ENCODE measurements around the gene DCLK1. TPM values are rescaled to one million over a fixed set of nuclear protein-coding genes. Genes with fewer than 3 reads are reported as not detected.
A peak's percentile ranks its signal among the peaks of the same experiment; 100 is the strongest.

DCLK1 gene
- polyA plus RNA-seq, 4 donors, result 4.3 to 39.0 (median 8.9) TPM

- no peak for DNase-seq (ENCODE audit: low read depth in 4 of 4, low spot score in 3 of 4)
Measured at GRCh38 chr13:35767256-35767976, 363.8 kb downstream of the DCLK1 start.

GRCh38 chr13:35766663-35767062 lies 364.5 kb downstream of the DCLK1 start:
- DNase-seq (ENCODE audit: low read depth in 4 of 4, low spot score in 3 of 4), result no peak

GRCh38 chr13:35765941-35766340 lies 365.2 kb downstream of the DCLK1 start:
- DNase-seq (ENCODE audit: low read depth in 4 of 4, low spot score in 3 of 4), result no peak

GRCh38 chr13:35765366-35765765 lies 365.8 kb downstream of the DCLK1 start:
- DNase-seq (ENCODE audit: low read depth in 4 of 4, low spot score in 3 of 4), result no peak

GRCh38 chr13:35764326-35765015 lies 366.7 kb downstream of the DCLK1 start:
- DNase-seq (ENCODE audit: low read depth in 4 of 4, low spot score in 3 of 4), result no peak

GRCh38 chr13:35763782-35764123 lies 367.4 kb downstream of the DCLK1 start:
- DNase-seq (ENCODE audit: low read depth in 4 of 4, low spot score in 3 of 4), result no peak

- DNase-seq (ENCODE audit: low read depth in 4 of 4, low spot score in 3 of 4), result no peak
Measured at GRCh38 chr13:35763060-35763781, 368.0 kb downstream of the DCLK1 start.

- DNase-seq (ENCODE audit: low read depth in 4 of 4, low spot score in 3 of 4), result no peak
Measured at GRCh38 chr13:35761440-35762252, 369.5 kb downstream of the DCLK1 start.

GRCh38 chr13:35760735-35761281 lies 370.4 kb downstream of the DCLK1 start:
- peak in 3 of 4 donors; percentile 24 to 57 (median 41) for DNase-seq (ENCODE audit: low read depth in 4 of 4, low spot score in 3 of 4)

GRCh38 chr13:35747594-35747993 lies 383.6 kb downstream of the DCLK1 start:
- DNase-seq (ENCODE audit: low read depth in 4 of 4, low spot score in 3 of 4), result no peak

- DNase-seq (ENCODE audit: low read depth in 4 of 4, low spot score in 3 of 4), result no peak
Measured at GRCh38 chr13:35744566-35745178, 386.5 kb downstream of the DCLK1 start.

GRCh38 chr13:35744144-35744543 lies 387.0 kb downstream of the DCLK1 start:
- DNase-seq (ENCODE audit: low read depth in 4 of 4, low spot score in 3 of 4), result no peak

GRCh38 chr13:35743165-35743564 lies 388.0 kb downstream of the DCLK1 start:
- no peak for DNase-seq (ENCODE audit: low read depth in 4 of 4, low spot score in 3 of 4)

- DNase-seq (ENCODE audit: low read depth in 4 of 4, low spot score in 3 of 4), result no peak
Measured at GRCh38 chr13:35741657-35742056, 389.5 kb downstream of the DCLK1 start.

GRCh38 chr13:35736876-35737275 lies 394.3 kb downstream of the DCLK1 start:
- DNase-seq (ENCODE audit: low read depth in 4 of 4, low spot score in 3 of 4), result no peak

- DNase-seq (ENCODE audit: low read depth in 4 of 4, low spot score in 3 of 4), result no peak
Measured at GRCh38 chr13:35733827-35734226, 397.4 kb downstream of the DCLK1 start.

- no peak for DNase-seq (ENCODE audit: low read depth in 4 of 4, low spot score in 3 of 4)
Measured at GRCh38 chr13:35732565-35732964, 398.6 kb downstream of the DCLK1 start.

GRCh38 chr13:35731471-35731870 lies 399.7 kb downstream of the DCLK1 start:
- DNase-seq (ENCODE audit: low read depth in 4 of 4, low spot score in 3 of 4), result no peak

- DNase-seq (ENCODE audit: low read depth in 4 of 4, low spot score in 3 of 4), result no peak
Measured at GRCh38 chr13:35729926-35730627, 401.1 kb downstream of the DCLK1 start.
